ENCODE measurements around the gene PSG3.
"Not testable (repeated sequence)": the region's sequence is repeated elsewhere in the genome, so short reads cannot be mapped to it uniquely, and the experiment has no call there.

DNA sequence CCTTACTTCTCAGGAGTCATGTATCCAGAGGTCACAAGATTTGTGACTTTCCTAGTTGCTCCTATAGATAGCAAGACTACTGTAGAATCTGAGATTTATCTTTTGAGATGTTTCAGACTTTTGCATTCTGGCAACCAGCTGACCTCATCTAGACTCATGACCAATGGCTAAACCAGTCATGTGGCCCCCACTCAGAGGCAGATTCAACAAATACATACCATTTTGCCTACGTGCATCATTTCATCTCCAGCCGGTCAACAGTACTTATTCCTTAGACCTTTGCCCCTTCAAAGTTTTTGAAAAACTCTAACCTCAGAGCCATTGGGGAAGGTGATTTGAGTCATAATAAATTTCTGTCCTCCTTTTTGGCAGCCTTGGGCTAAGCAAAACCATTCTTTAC is 48.5 kb upstream of the PSG3 start:
- not testable (repeated sequence) for TF ChIP-seq POLR2AphosphoS5, POLR2A (IDR thresholded peaks at IDR 0.05)
- TF ChIP-seq, protein P1, sequence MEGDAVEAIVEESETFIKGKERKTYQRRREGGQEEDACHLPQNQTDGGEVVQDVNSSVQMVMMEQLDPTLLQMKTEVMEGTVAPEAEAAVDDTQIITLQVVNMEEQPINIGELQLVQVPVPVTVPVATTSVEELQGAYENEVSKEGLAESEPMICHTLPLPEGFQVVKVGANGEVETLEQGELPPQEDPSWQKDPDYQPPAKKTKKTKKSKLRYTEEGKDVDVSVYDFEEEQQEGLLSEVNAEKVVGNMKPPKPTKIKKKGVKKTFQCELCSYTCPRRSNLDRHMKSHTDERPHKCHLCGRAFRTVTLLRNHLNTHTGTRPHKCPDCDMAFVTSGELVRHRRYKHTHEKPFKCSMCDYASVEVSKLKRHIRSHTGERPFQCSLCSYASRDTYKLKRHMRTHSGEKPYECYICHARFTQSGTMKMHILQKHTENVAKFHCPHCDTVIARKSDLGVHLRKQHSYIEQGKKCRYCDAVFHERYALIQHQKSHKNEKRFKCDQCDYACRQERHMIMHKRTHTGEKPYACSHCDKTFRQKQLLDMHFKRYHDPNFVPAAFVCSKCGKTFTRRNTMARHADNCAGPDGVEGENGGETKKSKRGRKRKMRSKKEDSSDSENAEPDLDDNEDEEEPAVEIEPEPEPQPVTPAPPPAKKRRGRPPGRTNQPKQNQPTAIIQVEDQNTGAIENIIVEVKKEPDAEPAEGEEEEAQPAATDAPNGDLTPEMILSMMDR (IDR thresholded peaks at IDR 0.05) = not testable (repeated sequence)
